NCI-H1105 (cell line): Measurements from ENCODE around the gene NPAS2.
A peak's percentile ranks its signal among the peaks of the same experiment; 100 is the strongest.

Experiments
- DNase-seq: peaks from one replicate; lab custom pipeline; 2025; lab: John Stamatoyannopoulos, UW

NPAS2 gene

DNA sequence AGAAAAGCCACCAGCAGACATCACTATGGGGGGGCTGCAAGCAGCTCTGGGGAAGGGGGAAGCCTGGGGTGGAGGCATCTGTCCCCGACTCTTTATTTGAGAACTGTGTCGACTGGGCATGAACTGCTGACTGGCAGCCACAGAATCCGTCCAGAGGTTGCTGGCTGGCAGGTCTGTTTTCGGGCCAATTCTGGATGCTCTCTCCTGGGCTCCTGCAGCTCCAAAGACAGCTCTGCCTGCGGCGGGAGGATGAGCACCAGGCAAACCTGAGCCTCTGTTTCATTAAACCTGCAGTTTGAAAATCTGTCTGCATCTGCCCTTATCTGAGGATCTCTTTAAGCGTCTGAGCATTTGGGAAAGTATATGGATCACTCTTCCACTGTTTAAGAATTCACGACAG is 147.8 kb downstream of the NPAS2 start:
- no peak for DNase-seq

GRCh38 chr2:100968146-100969145 is 148.5 kb downstream of the NPAS2 start:
- DNase-seq = no peak

DNA sequence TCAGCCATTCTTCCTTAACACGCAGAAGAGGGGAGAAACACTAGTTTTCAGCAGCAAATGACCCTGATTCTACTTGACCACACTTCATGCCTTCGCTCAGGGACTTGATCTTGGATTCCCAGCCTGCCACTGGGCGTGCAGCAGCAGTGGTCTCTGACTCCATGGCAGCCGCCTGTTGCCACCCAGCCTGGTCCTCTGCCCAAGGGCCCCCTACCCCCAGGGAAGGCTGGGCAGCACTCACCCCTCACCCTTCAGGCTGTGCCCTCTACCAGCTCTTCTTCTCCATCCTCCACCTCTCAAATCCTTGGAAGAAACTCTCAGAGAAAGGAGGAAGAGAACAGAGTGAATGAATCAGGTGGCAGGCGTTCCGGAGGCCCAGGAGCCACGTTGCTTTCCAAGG is 150.1 kb downstream of the NPAS2 start:
- no peak for DNase-seq

DNA sequence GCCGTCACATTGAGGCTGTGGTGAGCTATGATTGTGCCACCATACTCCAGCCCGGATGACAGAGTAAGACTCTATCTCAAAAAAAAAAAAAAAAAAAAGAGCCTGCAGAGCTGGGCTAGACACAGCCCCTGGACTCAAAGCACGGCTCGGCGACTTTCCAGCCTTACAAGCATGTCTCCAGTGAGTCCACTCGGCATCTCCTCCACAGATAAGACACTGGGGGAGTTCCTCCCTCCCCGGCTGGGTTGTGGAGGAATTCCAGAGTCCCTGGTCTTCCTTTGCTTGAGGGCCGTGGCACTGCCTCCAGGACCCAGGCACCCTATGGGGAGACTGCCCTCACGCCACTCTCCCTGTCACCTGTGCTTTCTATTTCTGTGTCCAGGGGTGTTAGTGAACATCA is 151.3 kb downstream of the NPAS2 start:
- DNase-seq = no peak

DNA sequence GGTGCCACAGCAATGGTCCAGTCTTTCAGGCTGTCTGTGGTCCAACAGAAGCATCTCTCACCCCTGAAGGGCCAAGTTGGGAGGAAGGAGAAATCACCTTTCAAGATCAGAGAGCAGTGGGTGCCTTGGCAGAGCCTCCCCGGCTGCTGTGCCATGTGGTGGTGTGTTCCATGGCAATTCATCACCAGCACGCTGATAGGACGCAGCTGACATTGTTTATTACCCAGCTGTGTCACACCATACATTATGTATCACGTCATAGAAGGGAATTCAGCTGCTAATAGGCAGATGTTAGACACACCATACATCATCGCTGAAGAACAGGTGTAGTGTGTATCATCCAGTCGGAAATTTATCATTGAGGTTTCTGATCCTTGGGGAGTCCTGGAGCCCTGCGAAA is 152.5 kb downstream of the NPAS2 start:
- no peak for DNase-seq

DNA sequence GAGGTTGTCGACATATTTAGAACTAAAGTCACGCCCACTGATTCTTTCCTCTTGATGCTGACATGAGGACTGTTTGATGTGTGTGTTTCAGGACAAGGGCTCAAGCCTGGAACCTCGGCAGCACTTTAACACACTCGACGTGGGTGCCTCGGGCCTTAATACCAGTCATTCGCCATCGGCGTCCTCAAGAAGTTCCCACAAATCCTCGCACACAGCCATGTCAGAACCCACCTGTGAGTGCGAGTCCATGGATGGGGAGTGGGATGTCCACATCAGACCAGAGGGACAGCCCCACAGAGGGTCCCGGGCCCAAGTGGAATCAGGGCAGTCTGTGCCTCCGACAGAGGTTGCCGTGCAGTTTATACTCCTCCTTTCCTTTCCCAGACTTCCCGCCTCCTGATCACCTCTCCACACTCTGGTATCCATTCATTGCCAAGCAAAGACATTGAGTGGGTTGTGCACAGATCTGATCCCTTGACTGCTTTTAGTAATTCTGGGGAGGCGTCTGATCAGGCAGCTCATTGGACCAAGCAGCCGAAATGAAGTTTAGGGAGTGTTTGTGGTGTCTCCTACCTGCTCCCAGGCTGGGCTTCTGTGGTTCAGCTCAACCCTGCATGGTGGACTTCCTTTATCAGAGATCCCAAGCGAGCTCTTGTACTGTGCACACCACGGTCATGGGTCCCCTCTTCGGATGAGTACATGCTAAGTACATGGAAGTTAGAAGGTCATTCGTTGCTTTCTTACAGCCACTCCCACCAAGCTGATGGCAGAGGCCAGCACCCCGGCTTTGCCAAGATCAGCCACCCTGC is 155.0 kb downstream of the NPAS2 start:
- DNase-seq = no peak

DNA sequence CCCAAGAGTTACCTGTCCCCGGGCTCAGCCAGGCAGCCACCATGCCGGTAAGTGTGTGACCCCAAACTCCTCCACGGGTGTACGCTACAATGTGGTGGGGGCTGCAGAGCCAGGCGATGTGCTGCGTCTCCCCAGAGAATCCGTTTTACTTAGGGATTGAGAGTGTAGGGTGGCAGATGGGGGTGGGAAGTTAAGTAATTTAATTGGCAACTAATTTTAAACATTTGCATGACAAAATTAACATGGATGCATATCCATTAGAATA is 155.5 kb downstream of the NPAS2 start:
- no peak for DNase-seq

DNA sequence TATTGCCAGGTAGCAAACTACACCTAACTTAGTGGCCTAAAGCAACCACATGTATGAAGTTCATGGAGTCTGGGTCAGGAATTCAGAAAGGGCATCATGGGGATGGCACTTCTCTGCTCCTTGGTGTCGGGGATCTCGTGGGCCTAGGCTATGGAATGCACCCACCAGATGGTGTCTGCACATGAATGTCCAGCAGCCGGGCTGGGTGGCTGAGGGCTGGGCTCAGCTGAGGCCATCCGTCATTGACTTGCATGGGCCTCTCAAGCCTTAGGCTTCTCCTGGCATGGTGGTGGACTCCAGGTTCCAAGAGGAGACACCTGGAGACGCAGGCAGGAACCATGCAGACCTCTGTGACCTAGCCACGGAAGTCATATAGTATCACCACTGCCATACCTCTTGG is 156.1 kb downstream of the NPAS2 start:
- no peak for DNase-seq

GRCh38 chr2:100976645-100977391 is 156.9 kb downstream of the NPAS2 start:
- DNase-seq = no peak

- no peak for DNase-seq
Observed at GRCh38 chr2:100977511-100977910, 157.6 kb downstream of the NPAS2 start.

DNA sequence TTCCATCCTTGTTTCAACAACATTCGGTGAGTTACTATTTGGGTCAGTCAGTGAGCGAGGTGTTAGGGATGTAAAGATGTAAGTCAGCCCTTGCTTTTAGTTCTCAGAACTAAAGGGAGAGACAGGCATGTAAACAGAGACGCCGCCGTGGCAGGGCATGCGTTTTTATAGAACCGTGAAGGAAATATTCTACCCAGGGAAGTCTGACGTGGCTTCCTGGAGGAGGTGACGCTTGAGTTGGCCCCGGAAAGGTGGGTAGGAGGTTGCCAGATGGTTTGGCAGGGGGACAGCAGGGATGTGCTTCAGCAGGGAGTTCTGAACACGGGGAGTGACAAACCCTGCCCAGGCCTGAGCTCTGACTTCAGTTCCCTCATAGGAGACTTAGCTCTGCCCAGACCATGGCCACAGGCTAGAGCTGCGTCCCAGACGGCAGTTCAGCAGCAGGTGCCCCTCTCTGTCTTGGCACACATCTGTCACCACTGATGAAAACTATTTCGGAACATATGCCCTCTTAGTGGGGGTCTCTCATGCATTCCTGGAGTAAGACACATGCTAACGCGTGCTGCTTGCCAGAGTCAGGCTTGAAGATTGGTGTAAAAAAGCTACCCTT is 158.7 kb downstream of the NPAS2 start:
- no peak for DNase-seq

GRCh38 chr2:100980046-100980445 is 160.1 kb downstream of the NPAS2 start:
- no peak for DNase-seq

- no peak for DNase-seq
Observed at GRCh38 chr2:100981011-100981410, 161.1 kb downstream of the NPAS2 start.

DNA sequence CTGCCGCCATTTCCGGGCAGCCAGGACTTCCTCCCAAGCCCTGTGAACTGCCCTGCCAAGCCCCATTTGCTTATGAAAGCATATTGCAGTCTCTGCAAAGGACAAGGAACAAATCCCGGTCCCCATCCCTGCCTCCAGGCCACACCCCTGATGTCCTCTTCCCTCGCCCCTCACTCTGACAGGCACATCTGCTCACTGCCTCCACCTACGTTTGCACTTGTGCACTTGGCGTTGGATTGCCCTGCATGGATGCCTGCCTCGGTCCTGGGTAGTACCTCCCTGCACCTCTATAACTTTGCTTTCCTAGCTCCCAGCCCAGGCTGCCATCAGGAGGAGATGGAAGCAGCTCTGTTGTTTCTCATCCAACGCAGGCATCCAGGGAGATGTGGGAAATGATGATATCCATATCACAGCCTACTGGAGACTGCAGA is 162.5 kb downstream of the NPAS2 start:
- DNase-seq = no peak

- DNase-seq = no peak
Observed at GRCh38 chr2:100983201-100983600, 163.3 kb downstream of the NPAS2 start.

GRCh38 chr2:100983684-100984310 is 163.9 kb downstream of the NPAS2 start:
- DNase-seq = no peak

GRCh38 chr2:100984892-100985307 is 165.0 kb downstream of the NPAS2 start:
- peak; percentile 72 for DNase-seq

DNA sequence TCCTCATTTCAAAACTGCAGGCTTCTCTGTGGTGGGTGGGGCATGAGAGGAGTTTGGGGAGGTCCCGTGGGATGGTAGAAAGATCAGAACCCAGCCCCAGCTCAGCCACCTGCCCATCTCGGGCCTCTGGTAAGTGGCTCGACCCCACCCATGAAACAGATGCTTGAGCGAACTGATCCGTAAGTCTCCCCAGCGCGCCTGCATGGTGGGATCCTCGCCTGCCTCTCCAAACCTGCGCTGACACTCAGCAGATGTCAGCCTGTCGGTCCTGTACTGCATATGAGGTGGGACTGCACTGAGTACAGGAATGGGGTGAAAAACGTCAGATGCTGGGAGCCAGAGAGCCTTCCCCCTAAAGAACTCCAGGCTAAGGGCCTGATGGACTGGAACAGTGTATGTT is 166.2 kb downstream of the NPAS2 start:
- DNase-seq = no peak

DNA sequence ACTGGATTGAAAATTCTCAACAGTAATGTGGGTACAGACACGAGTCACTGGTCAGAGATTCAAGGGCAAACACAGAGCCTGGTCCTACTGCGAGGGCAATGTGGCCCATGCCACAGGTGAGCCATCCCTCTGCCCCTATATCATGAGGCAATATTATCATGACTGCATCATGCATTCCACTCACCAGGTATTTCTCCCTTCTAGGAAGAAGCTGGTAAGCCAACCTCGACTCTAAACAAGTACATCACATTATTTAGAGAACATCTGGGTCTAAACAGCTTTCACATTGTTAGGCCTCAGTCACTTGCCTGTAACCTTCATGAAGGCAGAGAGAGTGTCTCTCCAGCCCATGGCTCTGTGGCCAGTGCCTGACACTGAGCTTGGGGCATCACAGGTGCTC is 167.6 kb downstream of the NPAS2 start:
- DNase-seq = no peak

DNA sequence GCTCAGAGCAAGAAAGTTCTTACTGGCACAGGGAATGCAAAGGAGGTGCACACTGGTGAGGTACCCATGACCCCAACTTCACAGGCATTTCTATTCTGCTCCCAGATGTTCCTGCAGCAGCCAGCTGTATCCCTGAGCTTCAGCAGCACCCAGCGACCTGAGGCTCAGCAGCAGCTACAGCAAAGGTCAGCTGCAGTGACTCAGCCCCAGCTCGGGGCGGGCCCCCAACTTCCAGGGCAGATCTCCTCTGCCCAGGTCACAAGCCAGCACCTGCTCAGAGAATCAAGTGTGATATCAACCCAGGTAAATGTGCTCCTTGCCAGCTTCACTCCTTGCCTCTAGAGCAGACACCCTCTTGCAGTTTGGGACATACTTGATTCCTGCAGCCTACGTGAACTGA is 168.0 kb downstream of the NPAS2 start:
- DNase-seq = no peak

- DNase-seq = no peak
Observed at GRCh38 chr2:100988630-100989417, 168.9 kb downstream of the NPAS2 start.
